ENCODE results near the gene HECTD1.
"Not testable (repeated sequence)": the region's sequence is repeated elsewhere in the genome, so short reads cannot be mapped to it uniquely, and the experiment has no call there.

The HECTD1 gene

DNA sequence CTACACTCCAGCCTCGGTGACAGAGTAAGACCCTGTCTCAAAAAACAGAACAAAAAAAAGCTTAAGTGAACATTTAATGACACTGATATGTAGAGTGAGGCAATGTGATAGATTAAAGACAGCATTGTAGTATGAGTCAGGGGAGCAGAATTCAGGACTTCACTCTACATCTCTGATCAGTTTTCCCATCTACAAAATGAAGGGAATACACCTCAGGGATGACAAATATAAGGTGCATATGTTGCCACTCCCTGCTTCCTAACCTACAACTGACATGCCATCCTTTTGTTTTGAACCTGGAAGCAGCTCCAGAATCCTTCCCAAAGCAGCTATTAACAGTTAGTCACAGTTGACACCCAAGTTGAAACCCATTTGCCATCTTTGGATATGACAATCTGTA is 150.6 kb downstream of the HECTD1 start:
- no peak for DNase-seq (ENCODE audit: low read depth in 3 of 3, low spot score in 1 of 3)

- not testable (repeated sequence) for DNase-seq (ENCODE audit: low read depth in 3 of 3, low spot score in 1 of 3)
Measured at GRCh38 chr14:31052905-31053586, 154.5 kb downstream of the HECTD1 start.

DNA sequence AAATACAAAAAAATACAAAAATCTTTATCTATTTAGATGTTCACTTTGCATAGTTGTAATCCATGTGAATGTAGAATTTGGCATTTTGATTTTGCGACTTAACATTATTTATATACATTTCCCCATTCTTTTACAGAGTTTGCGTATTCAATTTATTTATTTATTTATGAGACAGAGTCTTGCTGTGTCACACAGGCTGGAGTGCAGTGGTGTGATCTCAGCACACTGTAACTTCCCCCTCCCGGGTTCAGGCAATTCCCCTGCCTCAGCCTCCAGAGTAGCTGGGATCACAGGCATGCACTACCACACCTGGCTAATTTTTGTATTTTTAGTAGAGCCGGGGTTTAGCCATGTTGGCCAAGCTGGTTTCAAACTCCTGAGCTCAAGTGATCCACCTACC is 156.1 kb downstream of the HECTD1 start:
- no peak for DNase-seq (ENCODE audit: low read depth in 3 of 3, low spot score in 1 of 3)

DNA sequence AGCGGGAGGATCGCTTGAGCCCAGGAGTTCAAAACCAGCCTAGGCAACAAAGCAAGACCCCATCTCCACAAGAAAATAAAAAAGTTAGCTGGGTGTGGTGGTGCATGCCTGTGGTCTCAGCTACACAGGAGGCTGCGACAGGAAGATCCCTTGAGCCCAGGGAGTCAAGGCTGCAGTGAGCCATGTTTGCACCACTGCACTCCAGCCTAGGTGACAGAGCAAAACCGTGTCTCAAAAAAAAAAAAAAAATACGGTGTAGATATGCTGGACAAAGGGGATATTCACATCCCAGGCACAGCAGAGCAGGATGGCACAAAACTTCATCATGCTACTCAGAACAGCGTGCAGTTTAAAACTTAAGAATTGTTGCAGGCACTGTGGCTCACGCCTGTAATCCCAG is 156.6 kb downstream of the HECTD1 start:
- DNase-seq (ENCODE audit: low read depth in 3 of 3, low spot score in 1 of 3) = no peak
